Measurements from ENCODE around the gene SPNS1.
"Not testable (repeated sequence)": the region's sequence is repeated elsewhere in the genome, so short reads cannot be mapped to it uniquely, and the experiment has no call there.

The SPNS1 gene

DNA sequence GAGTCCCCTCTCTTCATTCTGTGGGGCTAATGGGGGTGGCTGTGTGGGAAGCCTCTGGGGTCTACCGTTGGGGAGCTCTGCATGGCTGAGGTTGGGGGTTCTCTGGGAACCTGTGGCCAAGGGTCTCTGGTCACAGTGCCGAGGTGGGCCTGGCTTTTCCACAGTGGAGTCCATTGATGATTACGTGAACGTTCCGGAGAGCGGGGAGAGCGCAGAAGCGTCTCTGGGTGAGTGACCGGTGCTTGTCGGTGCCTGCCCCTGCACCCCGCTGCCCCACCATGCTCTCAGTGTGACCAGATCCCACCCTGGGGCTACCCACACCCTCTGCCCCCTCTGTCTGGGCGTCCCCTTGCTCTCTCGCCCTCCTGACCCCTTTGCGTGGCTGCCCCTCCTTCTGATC lies 14.8 kb downstream of the SPNS1 start:
- no peak overlapping the region for H3K4me3 ChIP-seq (replicated peaks in 1 of 2; ENCODE audit: low read depth in 2 of 2, low read length in 2 of 2)
- no peak for DNase-seq (ENCODE audit: low read depth in 2 of 2)
- TF ChIP-seq, protein P1, sequence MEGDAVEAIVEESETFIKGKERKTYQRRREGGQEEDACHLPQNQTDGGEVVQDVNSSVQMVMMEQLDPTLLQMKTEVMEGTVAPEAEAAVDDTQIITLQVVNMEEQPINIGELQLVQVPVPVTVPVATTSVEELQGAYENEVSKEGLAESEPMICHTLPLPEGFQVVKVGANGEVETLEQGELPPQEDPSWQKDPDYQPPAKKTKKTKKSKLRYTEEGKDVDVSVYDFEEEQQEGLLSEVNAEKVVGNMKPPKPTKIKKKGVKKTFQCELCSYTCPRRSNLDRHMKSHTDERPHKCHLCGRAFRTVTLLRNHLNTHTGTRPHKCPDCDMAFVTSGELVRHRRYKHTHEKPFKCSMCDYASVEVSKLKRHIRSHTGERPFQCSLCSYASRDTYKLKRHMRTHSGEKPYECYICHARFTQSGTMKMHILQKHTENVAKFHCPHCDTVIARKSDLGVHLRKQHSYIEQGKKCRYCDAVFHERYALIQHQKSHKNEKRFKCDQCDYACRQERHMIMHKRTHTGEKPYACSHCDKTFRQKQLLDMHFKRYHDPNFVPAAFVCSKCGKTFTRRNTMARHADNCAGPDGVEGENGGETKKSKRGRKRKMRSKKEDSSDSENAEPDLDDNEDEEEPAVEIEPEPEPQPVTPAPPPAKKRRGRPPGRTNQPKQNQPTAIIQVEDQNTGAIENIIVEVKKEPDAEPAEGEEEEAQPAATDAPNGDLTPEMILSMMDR (IDR thresholded peaks at IDR 0.05; ENCODE audit: low read depth, low read length) = no peak

DNA sequence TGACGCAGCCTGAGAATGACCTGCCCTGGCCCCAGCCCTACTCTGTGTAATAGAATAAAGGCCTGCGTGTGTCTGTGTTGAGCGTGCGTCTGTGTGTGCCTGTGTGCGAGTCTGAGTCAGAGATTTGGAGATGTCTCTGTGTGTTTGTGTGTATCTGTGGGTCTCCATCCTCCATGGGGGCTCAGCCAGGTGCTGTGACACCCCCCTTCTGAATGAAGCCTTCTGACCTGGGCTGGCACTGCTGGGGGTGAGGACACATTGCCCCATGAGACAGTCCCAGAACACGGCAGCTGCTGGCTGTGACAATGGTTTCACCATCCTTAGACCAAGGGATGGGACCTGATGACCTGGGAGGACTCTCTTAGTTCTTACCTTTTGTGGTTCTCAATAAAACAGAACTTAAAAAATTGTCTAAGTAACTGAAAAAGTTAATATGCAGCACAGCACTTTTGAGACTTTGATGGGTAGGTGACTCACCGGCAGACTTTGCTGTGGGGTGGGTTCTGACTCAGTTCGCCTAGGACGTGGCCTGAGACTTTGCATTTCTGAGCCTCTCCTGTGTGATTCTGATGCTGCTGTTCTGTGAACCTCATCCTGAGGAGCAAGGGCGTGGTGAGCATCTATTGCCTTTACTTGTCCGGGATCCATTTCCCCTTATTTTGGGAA lies 15.9 kb downstream of the SPNS1 start:
- DNase-seq (ENCODE audit: low read depth in 2 of 2) = no peak
- H3K4me3 ChIP-seq (replicated peaks in 1 of 2; ENCODE audit: low read depth in 2 of 2, low read length in 2 of 2) = no peak overlapping the region
- TF ChIP-seq, protein P1 (IDR thresholded peaks at IDR 0.05; ENCODE audit: low read depth, low read length) = no peak

DNA sequence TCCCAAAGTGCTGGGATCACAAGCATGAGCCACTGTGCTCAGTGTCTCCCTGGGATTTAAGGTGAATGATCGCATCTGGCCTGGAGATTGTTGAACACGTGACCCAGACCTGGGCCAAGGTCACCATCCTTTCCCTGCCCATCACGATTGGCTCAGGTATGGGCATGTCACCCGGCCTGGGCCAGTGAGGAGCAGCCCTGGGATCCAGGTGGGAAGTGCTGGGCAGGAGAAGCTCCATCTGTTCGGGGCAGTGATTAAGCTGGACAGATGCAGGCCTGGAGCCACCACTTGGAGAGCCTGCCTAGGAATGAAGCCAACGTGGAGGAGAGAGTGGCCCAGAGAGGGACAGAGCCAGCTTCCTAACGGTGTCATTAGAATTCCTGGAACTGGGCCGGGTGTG lies 17.1 kb downstream of the SPNS1 start:
- DNase-seq (ENCODE audit: low read depth in 2 of 2) = no peak
- TF ChIP-seq, protein P1 (IDR thresholded peaks at IDR 0.05; ENCODE audit: low read depth, low read length) = no peak
- no peak overlapping the region for H3K4me3 ChIP-seq (replicated peaks in 1 of 2; ENCODE audit: low read depth in 2 of 2, low read length in 2 of 2)

DNA sequence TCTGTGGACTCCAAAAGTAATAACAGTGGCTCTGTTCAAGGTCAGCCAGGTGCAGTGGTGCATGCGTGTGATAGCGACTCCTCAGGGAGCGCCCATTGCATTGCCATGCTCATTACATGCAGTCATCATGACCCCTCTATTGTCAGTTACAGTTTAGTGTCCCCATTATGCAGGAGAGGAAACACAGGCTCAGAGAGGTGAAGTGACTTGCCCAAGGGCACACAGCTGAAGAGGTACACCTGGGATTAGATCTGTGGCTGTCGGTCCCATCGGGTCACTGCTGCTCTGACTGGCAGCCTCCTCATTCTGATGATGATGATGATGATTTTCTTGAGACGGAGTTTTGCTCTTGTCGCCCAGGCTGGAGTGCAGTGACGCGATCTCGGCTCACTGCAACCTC lies 17.9 kb downstream of the SPNS1 start:
- DNase-seq (ENCODE audit: low read depth in 2 of 2) = no peak
- no peak overlapping the region for H3K4me3 ChIP-seq (replicated peaks in 1 of 2; ENCODE audit: low read depth in 2 of 2, low read length in 2 of 2)
- TF ChIP-seq, protein P1 (IDR thresholded peaks at IDR 0.05; ENCODE audit: low read depth, low read length) = no peak

DNA sequence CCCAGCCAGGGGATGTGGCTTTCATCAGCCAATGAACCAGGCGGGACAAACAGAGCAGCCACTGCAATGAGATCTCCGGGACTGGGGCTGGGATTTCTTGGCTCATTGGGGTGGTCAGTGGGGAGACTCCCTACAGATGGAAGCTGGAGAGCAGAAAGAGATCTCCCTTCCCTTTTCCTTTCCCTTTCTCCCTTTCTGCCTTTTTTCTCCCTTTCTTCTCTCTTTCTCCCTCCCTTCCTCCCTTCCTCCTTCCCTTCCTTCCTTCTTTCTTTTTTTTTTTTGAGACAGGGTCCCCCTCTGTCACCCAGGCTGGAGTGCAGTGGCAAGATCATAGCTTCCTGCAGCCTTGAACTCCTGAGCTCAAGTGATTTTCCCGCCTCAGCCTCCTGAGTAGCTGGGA lies 24.3 kb downstream of the SPNS1 start:
- no peak overlapping the region for H3K4me3 ChIP-seq (replicated peaks in 1 of 2; ENCODE audit: low read depth in 2 of 2, low read length in 2 of 2)
- TF ChIP-seq, protein P1 (IDR thresholded peaks at IDR 0.05; ENCODE audit: low read depth, low read length) = no peak
- DNase-seq (ENCODE audit: low read depth in 2 of 2) = no peak

DNA sequence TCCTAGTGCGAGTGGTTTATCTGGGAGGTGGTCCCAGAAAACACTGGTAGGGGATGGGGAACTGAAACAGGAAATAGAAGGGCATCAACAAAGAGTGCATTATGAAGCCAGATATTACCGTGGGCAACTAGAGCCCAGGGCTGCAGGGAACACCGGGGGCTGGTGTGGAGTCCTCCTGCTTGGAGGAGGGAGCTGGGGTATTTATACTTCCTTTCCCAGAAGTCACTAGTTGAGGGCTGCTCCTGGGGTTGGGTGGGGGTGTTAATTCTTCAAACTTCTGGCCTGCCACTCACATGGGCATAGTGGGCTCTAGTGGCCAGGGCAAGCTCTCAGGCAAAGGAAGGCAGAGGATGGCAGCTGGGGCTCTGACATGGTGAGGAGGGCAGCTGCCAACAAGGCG lies 25.0 kb downstream of the SPNS1 start:
- DNase-seq (ENCODE audit: low read depth in 2 of 2) = no peak
- TF ChIP-seq, protein P1 (IDR thresholded peaks at IDR 0.05; ENCODE audit: low read depth, low read length) = no peak
- no peak overlapping the region for H3K4me3 ChIP-seq (replicated peaks in 1 of 2; ENCODE audit: low read depth in 2 of 2, low read length in 2 of 2)

DNA sequence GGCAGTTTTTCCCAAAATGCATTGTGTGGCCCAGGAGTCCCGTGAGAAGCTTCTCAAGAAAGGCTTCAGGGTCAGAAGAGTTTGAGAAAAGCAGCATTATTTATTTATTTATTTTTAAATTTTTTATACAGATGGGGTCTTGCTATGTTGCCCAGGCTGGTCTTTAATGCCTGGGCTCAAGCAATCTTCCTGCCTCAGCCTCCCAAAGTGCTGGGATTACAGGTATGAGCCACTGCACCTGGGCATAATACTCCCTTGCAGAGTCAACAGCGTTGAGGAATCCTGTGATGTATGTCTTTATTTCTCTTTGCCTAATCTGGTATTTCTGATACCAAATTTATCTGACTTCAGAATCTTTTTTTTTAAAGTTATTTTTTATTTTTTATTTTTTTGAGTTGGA lies 25.4 kb downstream of the SPNS1 start:
- TF ChIP-seq, protein P1 (IDR thresholded peaks at IDR 0.05; ENCODE audit: low read depth, low read length) = no peak
- no peak overlapping the region for H3K4me3 ChIP-seq (replicated peaks in 1 of 2; ENCODE audit: low read depth in 2 of 2, low read length in 2 of 2)
- DNase-seq (ENCODE audit: low read depth in 2 of 2) = no peak

DNA sequence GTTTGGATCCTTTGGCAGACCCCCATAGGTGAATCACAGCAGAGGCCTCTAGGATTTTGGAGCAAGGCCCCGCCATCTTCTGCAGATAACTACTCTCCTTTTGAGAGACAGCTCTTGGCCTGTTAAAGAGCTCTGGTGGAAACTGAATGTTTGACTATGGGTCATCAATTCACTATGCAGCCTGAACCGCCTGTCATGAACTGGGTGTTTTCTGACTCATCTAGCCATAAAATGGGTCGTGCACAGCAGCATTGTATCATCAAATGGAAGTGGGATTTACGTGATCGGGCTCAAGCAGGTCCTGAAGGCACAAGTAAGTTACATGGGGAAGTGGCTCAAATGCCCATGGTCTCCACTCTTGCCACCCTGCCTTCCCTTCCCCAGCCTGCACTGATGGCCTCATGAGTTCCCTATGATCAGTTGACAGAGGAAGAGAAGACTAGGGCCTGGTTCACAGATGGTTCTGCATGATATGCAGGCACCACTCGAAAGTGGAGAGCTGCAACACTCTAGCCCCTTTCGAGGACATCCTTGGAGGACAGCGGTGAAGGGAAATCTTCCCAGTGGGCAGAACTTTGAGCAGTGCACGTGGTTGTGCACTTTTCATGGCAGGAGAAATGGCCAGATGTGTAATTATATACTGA lies 30.0 kb downstream of the SPNS1 start:
- not testable (repeated sequence) for H3K4me3 ChIP-seq (replicated peaks in 1 of 2; ENCODE audit: low read depth in 2 of 2, low read length in 2 of 2)
- peak in 1 of 2 donors; percentile 11 for DNase-seq (ENCODE audit: low read depth in 2 of 2)

All from cardiac fibroblast (primary cell).